Ishikawa (cell line): ENCODE measurements around the gene USP38.

Experiments used
- EP300 ChIP-seq: IDR thresholded peaks from 2 replicates; pipeline ENCODE4 v1.6.1; 2012; ENCODE audit warnings: borderline replicate concordance
- NFIC ChIP-seq: IDR thresholded peaks from 2 replicates; pipeline ENCODE4 v1.6.1; 2012
- TAF1 ChIP-seq: IDR thresholded peaks from 2 replicates; pipeline ENCODE4 v1.6.1; 2012; ENCODE audit warnings: low read depth, mild to moderate bottlenecking
- TF ChIP-seq, protein P1 (sequence below): IDR thresholded peaks from 2 replicates; pipeline ENCODE4 v1.6.1; 2012

DNA sequence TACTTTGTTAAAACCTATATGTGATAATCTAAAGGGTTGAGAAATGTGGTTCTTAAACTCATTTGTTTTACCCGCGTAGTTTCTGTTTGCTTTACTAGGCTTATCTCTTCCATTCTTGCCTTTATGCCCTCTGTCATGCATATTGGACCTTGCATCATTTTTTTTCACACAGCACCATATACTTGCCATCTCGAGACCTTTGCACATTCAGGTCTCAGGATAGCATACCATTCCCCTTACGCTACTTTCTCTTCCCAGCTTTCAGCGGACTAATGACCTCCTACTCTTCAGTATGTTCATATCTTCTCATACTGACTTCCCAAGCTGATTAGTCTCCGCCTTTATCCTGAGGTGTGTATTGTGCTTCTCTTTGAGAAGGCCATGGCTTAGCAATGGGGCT is 40.5 kb downstream of the USP38 start:
- TF ChIP-seq, protein P1, sequence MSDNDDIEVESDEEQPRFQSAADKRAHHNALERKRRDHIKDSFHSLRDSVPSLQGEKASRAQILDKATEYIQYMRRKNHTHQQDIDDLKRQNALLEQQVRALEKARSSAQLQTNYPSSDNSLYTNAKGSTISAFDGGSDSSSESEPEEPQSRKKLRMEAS = no peak
- no peak for TF ChIP-seq NFIC
- TF ChIP-seq TAF1 = no peak
- no peak for TF ChIP-seq EP300
